Measurements from ENCODE around the gene LRRFIP1. TPM values are rescaled to one million over a fixed set of nuclear protein-coding genes. Genes with fewer than 3 reads are reported as not detected.
A peak's percentile ranks its signal among the peaks of the same experiment; 100 is the strongest.

Gene LRRFIP1
- polyA plus RNA-seq, 1 of the 3 experiments (the other 2 are of a cell fraction): 47.3 TPM

- Histone ChIP-seq H3K36me3 (replicated peaks in 1 of 2; ENCODE audit: control insufficient read depth in 1 of 2, insufficient read depth in 2 of 2, low read length in 1 of 2) (peaks cover 15 to 25% of the 10 kb centered on the region in 2 experiments), H3F3A (replicated peaks; ENCODE audit: insufficient read depth) (peaks cover 26% of the 10 kb centered on the region), H3K27me3 (ENCODE audit: insufficient read depth) (no peaks in the 10 kb centered on the region), H4K20me1 (ENCODE audit: insufficient read depth) (peaks cover 60% of the 10 kb centered on the region), H3K9ac (no peak overlapping the region), H3K4me1 (ENCODE audit: control insufficient read depth in 1 of 2, insufficient read depth in 2 of 2, low read depth in 1 of 2, low read length in 1 of 2) (peaks cover 38 to 54% of the 10 kb centered on the region in 2 experiments), H3K27ac (ENCODE audit: low read depth in 2 of 2, low read length in 1 of 2) (no peak overlapping the region), H3K4me3 (ENCODE audit: low read depth in 2 of 2, low read length in 1 of 2) (no peak overlapping the region), H3K4me2 (no peak overlapping the region), H2AFZ (ENCODE audit: low read depth) (no peak overlapping the region), H3K79me2 (ENCODE audit: insufficient read depth) (peaks cover 100% of the 10 kb centered on the region), H3K9me2 (no peaks in the 10 kb centered on the region), H3K9me3 (no peaks in the 10 kb centered on the region)
- WGBS (ENCODE audit: low lambda C conversion rate): 98% methylated on average over 7 of the region's 7 CpGs
- no peak for DNase-seq
- TF ChIP-seq POLR2AphosphoS5 (IDR thresholded peaks at IDR 0.05; ENCODE audit: low read depth, low read length) (no peak), JUND (IDR thresholded peaks at IDR 0.05) (no peak), NRF1 (IDR thresholded peaks at IDR 0.05; ENCODE audit: low read depth, low read length) (no peak), GABPA (IDR thresholded peaks at IDR 0.05; ENCODE audit: low read depth) (no peak)
- POLR2A ChIA-PET: no interaction called here
- CTCF ChIA-PET: interaction anchor here (0.5 to 3.1 kb wide), 5 partner anchors 10 to 393 kb away, joined by 3 to 9 read pairs (median 4); no protein-coding TSS in a partner anchor
Measured at GRCh38 chr2:237722616-237723015, 95.2 kb downstream of the LRRFIP1 start.

- H3F3A ChIP-seq (replicated peaks; ENCODE audit: insufficient read depth): peaks cover 29% of the 10 kb centered on the region
- ChIA-PET POLR2A (no interaction called here), CTCF (interaction anchor here (0.5 to 3.1 kb wide), 6 partner anchors 11 to 394 kb away, joined by 3 to 9 read pairs (median 4); no protein-coding TSS in a partner anchor)
- TF ChIP-seq EZH2phosphoT487 (IDR thresholded peaks at IDR 0.05; ENCODE audit: borderline replicate concordance, low read depth) (no peak), RAD21 (IDR thresholded peaks at IDR 0.05; ENCODE audit: low read length) (no peak), TCF12 (IDR thresholded peaks at IDR 0.05) (no peak), USF2 (IDR thresholded peaks at IDR 0.05; ENCODE audit: borderline replicate concordance, low read depth, low read length) (no peak), MEF2A (IDR thresholded peaks at IDR 0.05; ENCODE audit: borderline replicate concordance, low read depth) (no peak), RFX5 (IDR thresholded peaks at IDR 0.05; ENCODE audit: low read length) (no peak), GATA2 (CRISPR knock-in tag; IDR thresholded peaks at IDR 0.05) (no peak)
- H3K4me2 ChIP-seq: no peak overlapping the region
- peaks cover 42 to 55% of the 10 kb centered on the region in 2 experiments for H3K4me1 ChIP-seq (ENCODE audit: control insufficient read depth in 1 of 2, insufficient read depth in 2 of 2, low read depth in 1 of 2, low read length in 1 of 2)
- H3K79me2 ChIP-seq (ENCODE audit: insufficient read depth): peaks cover 100% of the 10 kb centered on the region
- no peak for DNase-seq
- 84% methylated on average over 1 of the region's 1 CpG for WGBS (ENCODE audit: low lambda C conversion rate)
- no peak overlapping the region for H3K4me3 ChIP-seq (ENCODE audit: low read depth in 2 of 2, low read length in 1 of 2)
- no peaks in the 10 kb centered on the region for H3K9me2 ChIP-seq
- peaks cover 15 to 25% of the 10 kb centered on the region in 2 experiments for H3K36me3 ChIP-seq (replicated peaks in 1 of 2; ENCODE audit: control insufficient read depth in 1 of 2, insufficient read depth in 2 of 2, low read length in 1 of 2)
- no peaks in the 10 kb centered on the region for H3K27me3 ChIP-seq (ENCODE audit: insufficient read depth)
- H2AFZ ChIP-seq (ENCODE audit: low read depth): no peak overlapping the region
- H3K9me3 ChIP-seq: no peaks in the 10 kb centered on the region
- peak overlapping the region in 1 of 2 experiments; percentile 34; a peak in 1 of 4 replicates for H3K27ac ChIP-seq (ENCODE audit: low read depth in 2 of 2, low read length in 1 of 2)
- H3K9ac ChIP-seq: no peak overlapping the region
- H4K20me1 ChIP-seq (ENCODE audit: insufficient read depth): peaks cover 58% of the 10 kb centered on the region
Measured at GRCh38 chr2:237723023-237723422, 95.6 kb downstream of the LRRFIP1 start.

GRCh38 chr2:237723602-237724001 is 96.2 kb downstream of the LRRFIP1 start:
- Histone ChIP-seq H3K4me1 (ENCODE audit: control insufficient read depth in 1 of 2, insufficient read depth in 2 of 2, low read depth in 1 of 2, low read length in 1 of 2) (peaks cover 45 to 53% of the 10 kb centered on the region in 2 experiments), H3F3A (replicated peaks; ENCODE audit: insufficient read depth) (peaks cover 29% of the 10 kb centered on the region), H4K20me1 (ENCODE audit: insufficient read depth) (peaks cover 55% of the 10 kb centered on the region), H3K9me3 (no peaks in the 10 kb centered on the region), H3K4me3 (ENCODE audit: low read depth in 2 of 2, low read length in 1 of 2) (no peak overlapping the region), H3K9me2 (no peaks in the 10 kb centered on the region), H3K27me3 (ENCODE audit: insufficient read depth) (no peaks in the 10 kb centered on the region), H2AFZ (ENCODE audit: low read depth) (no peak overlapping the region), H3K79me2 (ENCODE audit: insufficient read depth) (peaks cover 98% of the 10 kb centered on the region), H3K27ac (ENCODE audit: low read depth in 2 of 2, low read length in 1 of 2) (peak overlapping the region in 1 of 2 experiments; percentile 34; a peak in 2 of 4 replicates), H3K36me3 (replicated peaks in 1 of 2; ENCODE audit: control insufficient read depth in 1 of 2, insufficient read depth in 2 of 2, low read length in 1 of 2) (peaks cover 11 to 23% of the 10 kb centered on the region in 2 experiments), H3K9ac (no peak overlapping the region), H3K4me2 (no peak overlapping the region)
- 37% methylated on average over 3 of the region's 3 CpGs for WGBS (ENCODE audit: low lambda C conversion rate)
- POLR2A ChIA-PET: interaction anchor here (0.6 kb wide), 1 partner anchor 21 kb away, joined by 3 read pairs; no protein-coding TSS in a partner anchor
- CTCF ChIA-PET: interaction anchor here (0.7 to 3.1 kb wide), 6 partner anchors 21 to 142 kb away, joined by 3 to 9 read pairs (median 3); no protein-coding TSS in a partner anchor
- DNase-seq: peak; percentile 62
- no peak for TF ChIP-seq FOXJ3 (CRISPR knock-in tag; IDR thresholded peaks at IDR 0.05)
- TF ChIP-seq ELF1 (IDR thresholded peaks at IDR 0.05): no peak
- no peak for TF ChIP-seq RXRA (IDR thresholded peaks at IDR 0.05; ENCODE audit: borderline replicate concordance, low read depth)
- TF ChIP-seq EP300 (IDR thresholded peaks at IDR 0.05; ENCODE audit: borderline replicate concordance in 1 of 2, low read depth in 1 of 2, low read length in 1 of 2): peak in 1 of 2 experiments; percentile 27; a peak in 1 of 4 replicates
- no peak for TF ChIP-seq FOSL2 (IDR thresholded peaks at IDR 0.05; ENCODE audit: borderline replicate concordance, low read depth)
- no peak for TF ChIP-seq REST (IDR thresholded peaks at IDR 0.05; ENCODE audit: low read depth, low read length)
- TF ChIP-seq GATA2 (CRISPR knock-in tag; IDR thresholded peaks at IDR 0.05): peak; percentile 83
- TF ChIP-seq POLR2AphosphoS5 (IDR thresholded peaks at IDR 0.05; ENCODE audit: low read depth, low read length): peak; percentile 28; the same call in 1 of the 2 replicates
- TF ChIP-seq CHD2 (IDR thresholded peaks at IDR 0.05; ENCODE audit: low read length, partially characterized antibody): peak; percentile 31
- TF ChIP-seq TEAD4 (IDR thresholded peaks at IDR 0.05; ENCODE audit: borderline replicate concordance, insufficient read depth): no peak
- 0 out of 2 replicates have a peak, but pooled peaks have one; percentile 13 for TF ChIP-seq RAD21 (IDR thresholded peaks at IDR 0.05; ENCODE audit: low read length)

Data from SK-N-SH (cell line).